ENCODE data around the gene MAPK11.
"Not testable (repeated sequence)": the region's sequence is repeated elsewhere in the genome, so short reads cannot be mapped to it uniquely, and the experiment has no call there.

MAPK11 gene

DNA sequence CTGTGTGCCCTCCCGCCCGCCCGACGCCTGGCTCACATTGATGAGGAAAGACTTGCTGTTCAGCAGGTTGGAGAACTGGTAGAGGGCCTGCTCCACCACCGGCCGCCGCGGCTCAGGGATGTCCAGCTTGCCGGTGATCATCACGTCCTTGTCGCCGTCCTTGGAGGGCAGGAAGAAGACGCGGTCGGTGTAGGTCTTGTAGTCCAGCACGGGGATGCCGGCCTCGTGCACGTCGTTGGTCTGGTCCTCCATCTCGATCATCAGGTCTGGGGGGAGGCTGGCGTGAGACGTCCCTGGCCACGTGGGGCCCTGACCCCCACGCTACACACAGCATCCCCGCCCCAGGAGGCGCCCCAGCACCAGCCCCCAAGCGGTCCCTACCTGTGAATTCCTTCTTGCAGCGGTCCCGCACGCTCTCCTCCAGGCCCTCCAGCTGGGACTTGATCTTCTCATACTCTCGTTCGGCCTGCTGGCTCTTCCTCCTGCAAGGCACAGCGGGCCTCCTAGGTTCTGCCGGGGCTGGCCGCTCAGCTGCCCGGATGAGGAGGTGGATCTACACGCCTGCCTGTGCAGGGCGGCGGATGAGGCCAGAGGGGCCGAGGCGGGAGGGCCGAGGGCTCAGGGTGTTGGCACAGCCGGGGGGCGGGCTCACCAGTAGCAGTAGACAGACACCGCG, 10.7 kb upstream of the MAPK11 start:
- intact Hi-C loops (cut with DNase I) = no loop called here
- DNase-seq = no peak

- DNase-seq = no peak
- intact Hi-C loops (cut with DNase I) = no loop called here
Observed at GRCh38 chr22:50280022-50280707, 10.0 kb upstream of the MAPK11 start.

- no peak for DNase-seq
- intact Hi-C loops (cut with DNase I) = no loop called here
Observed at GRCh38 chr22:50278956-50279619, 8.9 kb upstream of the MAPK11 start.

DNA sequence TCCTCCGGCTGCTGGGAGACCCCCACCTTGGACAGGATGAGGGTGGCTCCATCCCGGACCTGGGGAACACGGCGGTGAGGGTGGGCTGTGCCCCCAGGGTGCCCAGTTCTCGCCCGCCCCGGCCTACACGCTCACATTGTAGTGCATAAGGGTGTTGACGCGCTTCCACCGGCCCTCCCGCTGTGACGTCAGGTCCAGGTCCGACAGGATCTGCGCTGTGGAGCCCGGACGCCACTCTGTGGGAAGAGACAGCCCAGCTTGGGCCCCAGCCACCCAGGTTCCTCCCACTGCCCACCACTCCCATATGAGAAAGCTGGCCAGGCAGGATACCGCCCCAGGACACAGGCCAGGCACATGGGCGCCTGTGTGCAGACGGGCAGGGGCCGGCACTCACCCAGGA, 8.3 kb upstream of the MAPK11 start:
- no peak for DNase-seq
- intact Hi-C loops (cut with DNase I) = no loop called here

DNA sequence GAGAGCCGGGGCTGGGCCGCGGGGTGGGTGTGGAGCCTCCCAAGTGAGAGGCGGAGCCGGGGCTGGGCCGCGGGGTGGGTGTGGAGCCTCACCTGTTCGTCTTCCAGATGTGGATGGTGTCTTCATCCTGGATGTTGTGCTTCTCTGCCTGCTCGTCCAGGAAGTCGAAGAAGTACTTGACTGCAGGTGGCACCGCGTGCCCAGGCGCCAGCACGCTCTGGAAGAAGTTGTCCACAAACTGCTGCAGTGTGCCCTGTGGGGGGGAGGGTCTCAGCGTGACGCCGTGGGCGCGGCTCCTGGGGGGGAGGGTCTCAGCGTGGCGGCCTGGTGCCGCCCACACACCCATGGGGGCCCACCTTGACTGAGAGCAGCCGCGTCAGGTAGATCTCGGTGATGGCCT, 7.6 kb upstream of the MAPK11 start:
- intact Hi-C loops (cut with DNase I) = loop anchor here (2.0 kb wide), 1 partner anchor 49 kb away; the partner anchor contains the start of gene DENND6B
- no peak for DNase-seq

DNA sequence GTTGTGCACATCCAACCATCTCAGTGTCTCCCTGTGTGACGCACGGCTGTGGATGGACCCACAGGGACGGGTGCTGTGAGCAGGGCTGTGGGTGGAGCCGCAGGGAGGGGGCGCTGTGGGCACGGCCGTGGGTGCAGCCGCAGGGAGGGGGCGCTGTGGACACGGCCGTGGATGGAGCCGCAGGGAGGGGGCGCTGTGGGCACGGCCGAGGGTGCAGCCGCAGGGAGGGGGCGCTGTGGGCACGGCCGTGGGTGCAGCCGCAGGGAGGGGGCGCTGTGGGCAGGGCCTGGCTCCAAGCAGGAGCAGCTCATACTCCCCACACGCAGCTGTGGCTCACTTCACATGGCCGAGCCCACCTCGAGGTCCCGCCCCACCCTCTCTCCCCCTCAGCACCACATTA, 6.0 kb upstream of the MAPK11 start:
- peak; percentile 65 to 98 (median 82) for DNase-seq
- intact Hi-C loops (cut with DNase I) = loop anchor here (1.0 to 2.0 kb wide), 2 partner anchors 51 to 66 kb away; partner anchors contain the start of gene DENND6B

DNA sequence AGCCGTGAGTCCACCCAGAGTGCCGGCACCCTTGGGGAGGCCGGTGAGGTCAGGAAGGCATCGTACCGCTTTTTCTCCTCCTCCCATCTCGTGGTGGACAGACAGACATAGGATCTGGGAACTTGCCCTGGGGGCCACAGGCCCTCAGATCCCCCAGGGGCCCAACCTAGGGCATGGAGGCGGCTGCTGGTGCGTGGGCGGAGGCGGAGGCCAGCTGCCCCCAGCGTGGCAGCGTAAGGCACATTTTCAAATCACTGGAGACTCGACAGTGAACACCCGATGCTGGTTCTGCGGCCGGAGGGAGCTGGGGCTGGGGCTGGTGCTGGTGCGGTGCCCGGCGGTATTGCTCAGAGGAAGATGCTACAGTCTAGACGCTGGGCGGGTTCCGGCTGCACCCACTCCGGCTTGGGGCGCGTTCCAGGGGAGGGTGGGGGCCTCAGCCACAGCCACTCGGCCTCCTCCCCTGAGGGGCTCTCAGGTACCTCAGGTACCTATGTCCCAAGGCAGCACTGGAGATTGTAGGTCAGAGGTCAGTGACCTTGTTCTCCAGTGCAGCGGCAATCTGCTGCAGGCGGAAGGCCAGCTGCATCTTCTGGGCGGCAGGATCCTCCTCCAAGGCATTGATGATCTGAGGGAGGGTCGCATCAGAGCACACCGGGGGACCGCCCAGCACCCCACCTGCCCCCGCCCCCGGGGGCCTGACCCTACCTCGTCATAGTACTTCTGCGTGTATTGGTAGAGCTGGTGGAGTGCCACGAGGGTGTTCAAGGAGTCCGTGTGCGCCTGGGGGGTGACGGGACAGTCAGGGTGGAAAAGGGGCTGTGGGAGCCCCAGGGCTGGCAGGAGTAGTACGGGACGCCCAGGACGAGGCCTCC, 5.2 kb upstream of the MAPK11 start:
- DNase-seq = peak in 1 of 10 donors; percentile 87
- intact Hi-C loops (cut with DNase I) = loop anchor here (1.0 to 2.0 kb wide), 2 partner anchors 51 to 67 kb away; partner anchors contain the start of gene DENND6B

GRCh38 chr22:50274771-50275170, 4.6 kb upstream of the MAPK11 start:
- DNase-seq = no peak
- intact Hi-C loops (cut with DNase I) = no loop called here

- peak; percentile 46 to 95 (median 70) for DNase-seq
- intact Hi-C loops (cut with DNase I) = no loop called here
Observed at GRCh38 chr22:50274311-50274710, 4.1 kb upstream of the MAPK11 start.

- DNase-seq; intact Hi-C loops (cut with DNase I): not testable (repeated sequence)
Observed at GRCh38 chr22:50273781-50274180, 3.6 kb upstream of the MAPK11 start.

DNA sequence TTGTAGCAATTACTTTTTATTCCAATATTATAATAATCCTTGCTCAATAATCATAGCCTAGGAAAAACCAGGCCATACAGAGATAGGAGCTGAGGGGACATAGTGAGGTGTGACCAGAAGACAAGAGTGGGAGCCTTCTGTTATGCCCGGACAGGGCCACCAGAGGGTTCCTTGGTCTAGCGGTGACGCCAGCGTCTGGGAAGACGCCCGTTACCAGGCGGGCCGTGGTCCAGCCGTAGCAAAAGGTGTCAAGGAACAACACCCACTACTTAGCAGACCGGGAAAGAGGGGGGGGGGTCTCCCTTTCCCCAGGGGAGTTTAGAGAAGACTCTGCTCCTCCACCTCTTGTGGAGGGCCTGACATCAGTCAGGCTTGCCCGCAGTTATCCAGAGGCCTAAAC, 3.2 kb upstream of the MAPK11 start:
- intact Hi-C loops (cut with DNase I); DNase-seq: not testable (repeated sequence)

GRCh38 chr22:50272044-50272802, 2.0 kb upstream of the MAPK11 start:
- no peak for DNase-seq
- intact Hi-C loops (cut with DNase I) = no loop called here

DNA sequence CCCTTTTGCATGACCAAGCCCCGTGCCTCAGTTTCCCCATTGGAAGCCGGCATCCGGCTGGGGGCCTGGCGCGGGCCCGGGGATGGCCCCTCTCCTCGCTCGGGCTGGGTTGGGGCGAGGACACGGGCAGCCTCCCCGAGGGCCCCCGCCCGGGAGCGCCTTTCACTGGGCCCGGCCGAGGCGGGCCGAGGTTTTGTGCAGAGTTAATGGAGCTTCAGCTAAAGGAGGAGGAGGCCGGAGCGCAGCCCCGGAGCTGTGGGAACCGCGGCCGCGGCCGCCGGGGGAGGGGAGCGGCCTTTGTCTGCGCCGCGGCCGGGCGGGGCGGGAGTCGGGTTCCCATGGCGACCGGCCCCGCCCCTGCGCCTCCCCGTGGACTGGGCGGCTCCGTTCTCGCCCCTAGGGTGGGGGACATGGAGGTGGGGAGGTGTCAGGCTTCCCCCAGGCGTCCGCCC, 1.4 kb upstream of the MAPK11 start:
- intact Hi-C loops (cut with DNase I) = no loop called here
- peak in 6 of 10 donors; percentile 53 to 94 (median 63) for DNase-seq

- no peak for DNase-seq
Observed at GRCh38 chr22:50270666-50271394, 650 bp upstream of the MAPK11 start.

GRCh38 chr22:50269573-50269969, 609 bp downstream of the MAPK11 start:
- intact Hi-C loops (cut with DNase I) = no loop called here
- no peak for DNase-seq

More at GRCh38 chr22:50270666-50271394, 650 bp upstream of the MAPK11 start:
- intact Hi-C loops (cut with DNase I) = no loop called here

- intact Hi-C loops (cut with DNase I) = no loop called here
- peak in 1 of 10 donors; percentile 82 for DNase-seq
Observed at GRCh38 chr22:50268655-50269113, 1.5 kb downstream of the MAPK11 start.

DNA sequence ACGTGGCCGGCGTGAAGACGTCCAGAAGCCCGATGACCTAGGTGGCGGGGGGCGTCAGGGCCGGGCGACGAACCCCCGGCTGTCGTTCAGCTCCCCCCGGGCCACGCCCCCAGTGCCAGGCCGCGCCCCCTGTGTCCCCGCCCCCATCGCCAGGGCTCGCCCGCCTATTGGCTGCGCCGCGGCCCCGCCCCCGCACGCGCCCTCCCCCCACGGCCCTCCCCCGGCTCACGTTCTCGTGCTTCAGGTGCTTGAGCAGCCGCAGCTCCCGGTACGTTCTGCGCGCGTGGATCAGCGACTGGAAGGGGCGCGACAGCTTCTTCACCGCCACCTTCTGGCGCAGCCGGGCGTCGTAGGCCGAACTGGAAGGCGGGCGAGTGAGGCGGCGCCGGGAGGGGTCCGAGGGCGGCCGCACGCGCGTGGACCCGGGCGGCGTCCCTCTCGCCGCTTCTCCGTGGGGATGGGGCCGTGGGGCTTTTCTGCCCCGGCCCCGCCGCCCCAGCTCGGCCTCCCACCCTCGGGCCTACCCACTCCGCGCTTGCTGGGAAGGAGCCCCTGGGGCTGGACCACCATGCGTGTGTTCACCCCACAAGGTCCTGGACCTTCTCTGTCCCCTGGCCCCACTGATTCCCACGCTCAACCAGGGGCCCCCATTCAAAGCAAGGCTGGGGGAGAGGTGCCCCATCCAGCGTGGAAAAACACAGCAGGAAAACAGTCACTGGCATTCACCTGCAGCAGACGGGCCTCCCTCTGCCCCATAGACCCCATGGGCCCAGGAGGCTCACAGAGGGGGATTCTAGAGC, 2.4 kb downstream of the MAPK11 start:
- intact Hi-C loops (cut with DNase I) = no loop called here
- DNase-seq = peak in 6 of 10 donors; percentile 58 to 93 (median 72)

GRCh38 chr22:50266994-50267393, 3.2 kb downstream of the MAPK11 start:
- DNase-seq = no peak
- intact Hi-C loops (cut with DNase I) = no loop called here
